Coronary artery (tissue), 2 donors: Measurements from ENCODE around the gene THAP5.

Source experiments
- DNase-seq: peaks from one replicate; pipeline ENCODE4 v3.0.0-alpha.2; 2017; ENCODE audit warnings: low spot score
- H3K27ac ChIP-seq, 2 donors: fragments of 200-600 bp; sonication (generic); one replicate each; pipeline ENCODE4 v1.5.1; 2016 to 2019
- H3K4me3 ChIP-seq: fragments of 200-600 bp; sonication (generic); 2 replicates; pipeline ENCODE4 v1.5.1; 2016; ENCODE audit warnings: mild to moderate bottlenecking, moderate library complexity
- CTCF ChIP-seq: fragments of 200-600 bp; sonication (generic); IDR thresholded peaks from one replicate; pipeline ENCODE4 v1.5.1; 2019; ENCODE audit warnings: antibody characterized with exemption

The THAP5 gene

GRCh38 chr7:108585843-108586242 lies 16.3 kb upstream of the THAP5 start:
- no peak for TF ChIP-seq CTCF
- no peak for DNase-seq
- H3K4me3 ChIP-seq: no peak overlapping the region
- no peak overlapping the region for H3K27ac ChIP-seq

DNA sequence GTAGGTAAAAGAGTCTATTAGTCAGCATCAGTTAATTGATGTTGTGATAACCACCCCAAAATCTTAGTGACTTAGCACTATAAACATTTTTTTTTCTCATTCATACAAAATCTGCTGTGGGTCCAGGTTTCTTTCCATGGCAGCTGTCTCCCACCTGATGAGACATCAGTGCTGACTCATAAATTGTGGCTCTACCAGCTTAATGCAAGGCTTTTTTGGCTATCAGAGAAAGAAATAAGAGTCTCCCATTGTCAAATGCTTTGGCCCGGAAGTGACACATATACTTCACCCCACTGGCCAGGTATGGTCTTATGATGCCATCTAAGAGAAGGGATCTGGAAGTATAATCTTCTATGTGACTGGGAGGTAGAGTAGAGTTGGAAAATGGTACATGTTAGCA lies 14.7 kb upstream of the THAP5 start:
- H3K4me3 ChIP-seq: no peak overlapping the region
- no peak overlapping the region for H3K27ac ChIP-seq
- no peak for DNase-seq
- TF ChIP-seq CTCF: no peak

- Histone ChIP-seq H3K27ac (no peak overlapping the region), H3K4me3 (no peak overlapping the region)
- no peak for DNase-seq
- no peak for TF ChIP-seq CTCF
These were observed 12.4 kb upstream of the THAP5 start for GRCh38 chr7:108581655-108582491.

DNA sequence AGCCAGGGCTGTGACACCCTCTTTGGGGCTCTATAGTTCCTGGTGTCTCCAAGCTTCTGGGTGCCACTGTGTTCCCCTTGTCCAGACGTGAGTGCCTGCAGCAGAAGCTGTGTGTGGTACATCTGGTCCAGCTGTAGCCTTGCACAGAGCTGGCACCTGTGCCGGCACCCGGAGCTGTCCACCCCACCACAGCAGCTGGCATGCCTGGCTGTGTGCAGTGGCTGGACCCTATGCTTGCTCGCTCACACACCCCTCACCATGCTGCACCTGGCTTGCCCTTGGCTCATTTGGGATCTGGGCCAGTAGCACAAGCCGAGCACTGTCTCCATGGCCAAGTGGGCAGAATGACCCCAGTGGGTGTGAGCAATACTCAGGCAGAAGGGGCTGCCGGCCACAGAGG lies 10.8 kb upstream of the THAP5 start:
- no peak for DNase-seq
- TF ChIP-seq CTCF: no peak
- Histone ChIP-seq H3K27ac (no peak overlapping the region), H3K4me3 (no peak overlapping the region)

DNA sequence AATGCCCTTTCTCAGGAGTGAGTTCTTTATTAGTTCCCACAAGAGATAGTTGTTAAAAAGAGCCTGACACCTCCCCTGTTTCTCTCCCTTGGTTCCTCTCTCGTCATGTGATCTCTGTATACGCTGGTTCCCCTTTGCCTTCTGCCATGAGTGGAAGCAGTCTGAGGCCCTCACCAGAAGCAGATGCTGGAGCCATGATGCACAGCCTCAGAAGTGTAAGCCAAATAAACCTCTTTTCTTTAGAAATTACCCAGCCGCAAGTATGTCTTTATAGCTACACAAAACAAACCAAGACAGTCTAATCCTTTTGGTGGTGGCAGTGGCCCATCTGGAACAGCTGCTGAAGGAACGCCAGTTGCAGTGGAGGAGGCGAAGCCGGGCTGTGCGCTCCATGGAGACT lies 9.4 kb upstream of the THAP5 start:
- no peak for DNase-seq
- no peak for TF ChIP-seq CTCF
- Histone ChIP-seq H3K27ac (no peak overlapping the region), H3K4me3 (no peak overlapping the region)

DNA sequence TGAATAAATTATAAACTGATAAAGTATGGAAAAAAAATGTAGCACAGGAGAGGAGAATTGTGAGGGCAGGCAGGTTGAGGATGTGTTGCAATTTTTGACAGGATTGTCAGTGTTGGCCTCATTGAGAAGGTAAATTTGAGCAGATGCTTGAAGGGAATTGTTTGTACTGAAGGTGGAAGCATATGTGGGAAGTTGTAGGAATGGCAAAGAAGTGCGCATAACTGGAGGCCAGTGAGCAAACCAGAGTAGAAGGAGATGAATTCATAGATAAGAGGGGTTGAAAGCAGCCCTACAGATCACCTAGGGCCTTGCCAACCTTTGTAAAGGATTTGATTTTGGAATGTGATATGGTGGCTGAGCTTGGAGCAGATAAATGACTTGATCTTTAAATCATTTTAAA lies 6.6 kb upstream of the THAP5 start:
- Histone ChIP-seq H3K4me3 (no peak overlapping the region), H3K27ac (no peak overlapping the region)
- no peak for TF ChIP-seq CTCF
- no peak for DNase-seq

GRCh38 chr7:108575156-108575555 lies 5.7 kb upstream of the THAP5 start:
- no peak for DNase-seq
- TF ChIP-seq CTCF: no peak
- Histone ChIP-seq H3K27ac (no peak overlapping the region), H3K4me3 (no peak overlapping the region)
